ENCODE results near the gene CASTOR2. TPM values are rescaled to one million over a fixed set of nuclear protein-coding genes. Genes with fewer than 3 reads are reported as not detected.

Gene CASTOR2
- total and polyA plus RNA-seq, 10 of the 15 experiments (the other 5 are each of a cell fraction or from before 2014, with no cell fraction given) = 0.18 to 1.1 (median 0.44) TPM; not detected in 4

DNA sequence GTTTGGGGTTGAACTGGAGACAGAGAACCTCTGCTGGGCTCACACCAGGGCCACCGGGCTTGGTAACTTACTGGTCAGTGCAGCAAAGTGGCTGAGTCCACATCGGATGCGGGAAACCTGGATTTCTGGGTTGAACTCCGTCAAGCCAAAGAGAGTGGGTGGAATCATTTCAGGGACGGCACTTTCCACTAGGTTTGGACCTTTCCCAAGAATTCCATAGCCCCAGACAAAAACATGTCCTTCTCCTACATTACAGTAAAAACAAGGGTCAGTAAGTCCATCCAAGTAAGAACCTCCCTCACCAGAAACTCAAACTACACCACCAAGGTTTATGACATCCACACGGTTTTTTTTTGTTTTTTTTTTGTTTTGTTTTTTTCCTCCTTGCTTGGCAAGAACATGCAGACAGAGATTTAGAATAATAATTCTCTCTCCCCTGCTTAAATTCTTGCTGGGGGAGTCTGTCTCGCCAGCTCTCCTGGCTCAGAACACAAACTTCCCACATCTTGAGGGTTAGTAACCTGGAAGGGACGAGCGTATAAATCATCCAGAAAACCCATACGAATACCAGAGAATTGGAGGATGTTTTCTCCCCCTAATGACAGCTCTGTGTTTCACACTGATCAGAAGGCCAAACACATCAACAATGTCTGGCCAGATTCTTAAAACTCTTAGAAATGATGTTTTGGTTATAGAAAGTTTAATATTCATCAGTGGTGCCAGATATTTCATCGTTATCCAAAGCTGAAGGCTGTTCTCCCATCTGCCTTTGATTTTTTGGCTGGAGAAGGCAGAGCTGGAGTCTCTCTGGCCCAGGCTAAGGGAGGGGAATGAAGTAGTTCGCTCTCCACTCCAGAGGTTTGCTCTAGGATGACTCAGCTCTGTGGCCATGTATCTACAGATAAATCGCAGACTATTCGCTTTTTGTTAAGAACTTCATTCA, 91.6 kb downstream of the CASTOR2 start (continued):
- TF ChIP-seq BCL3 (IDR thresholded peaks at IDR 0.05; ENCODE audit: borderline replicate concordance, insufficient read depth, low read depth, low read length, poor library complexity, severe bottlenecking) = no peak
- TF ChIP-seq KDM1A (IDR thresholded peaks at IDR 0.05; ENCODE audit: borderline replicate concordance) = no peak
- TF ChIP-seq SREBF1 (IDR thresholded peaks at IDR 0.05; ENCODE audit: low read length) = no peak
- no peak for TF ChIP-seq DPF2 (IDR thresholded peaks at IDR 0.05)

DNA sequence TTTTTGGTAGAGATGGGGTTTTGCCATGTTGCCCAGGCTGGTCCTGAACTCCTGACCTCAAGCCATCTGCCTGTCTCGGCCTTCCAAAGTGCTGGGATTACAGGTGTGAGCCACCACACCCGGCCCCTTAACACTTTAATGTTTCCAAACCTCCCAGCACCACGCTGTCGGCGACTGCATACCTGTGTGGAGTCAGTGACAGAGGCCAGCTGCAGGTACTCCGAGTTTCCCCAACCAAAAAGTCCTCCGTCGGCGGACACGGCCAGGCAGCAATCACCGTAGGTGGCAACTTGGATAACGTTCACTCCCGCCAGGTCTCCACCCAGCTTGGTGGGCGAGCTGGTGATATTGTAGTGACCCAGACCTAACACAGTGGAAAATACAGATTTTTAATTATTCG, 93.9 kb downstream of the CASTOR2 start:
- DNase-seq (ENCODE audit: low read depth, low spot score) (no peak), ATAC-seq (no peak), FAIRE-seq (no peak)
- H3K36me3 ChIP-seq (ENCODE audit: control insufficient read depth in 2 of 2, insufficient read depth in 2 of 2, low read length in 1 of 2) = peaks cover 10 to 31% of the 10 kb centered on the region in 2 experiments
- intact Hi-C loops (cut with micrococcal nuclease; ENCODE audit: unreplicated experiment) (no loop called here), in situ Hi-C loops (cut with MboI) (loop anchor here (25.0 kb wide), 2 partner anchors 704 to 979 kb away; partner anchors contain the start of genes CCL26, MDH2 and STYXL1)
- ChIA-PET CTCF (no interaction called here), RAD21 (ENCODE audit: unreplicated experiment) (no interaction called here), SMC1A (ENCODE audit: uncharacterized antibody, unreplicated experiment) (no interaction called here), POLR2A (no interaction called here)
- TF ChIP-seq POLR2A (IDR thresholded peaks at IDR 0.05; ENCODE audit: low read depth, low read length) (no peak), BHLHE40 (IDR thresholded peaks at IDR 0.05; ENCODE audit: borderline replicate concordance in 1 of 2, low read depth in 2 of 2, low read length in 1 of 2) (no peak), CHD2 (IDR thresholded peaks at IDR 0.05; ENCODE audit: borderline replicate concordance, low read depth, low read length) (no peak), ZNF274 (IDR thresholded peaks at IDR 0.05; ENCODE audit: insufficient read depth, insufficient read length) (no peak)
- no TSS peak for BruUV-seq (replicated peaks)
- WGBS (ENCODE audit: insufficient coverage, insufficient replicate concordance, low lambda C conversion rate, missing lambda C conversion rate) = 96% methylated on average over 15 of the region's 15 CpGs
- no peaks in the 10 kb centered on the region for H3K79me2 ChIP-seq (ENCODE audit: control insufficient read depth, insufficient read depth, low read length)
- no peaks in the 10 kb centered on the region for H3K9me3 ChIP-seq (replicated peaks; ENCODE audit: control insufficient read depth, insufficient read depth, low read length)
- no peak overlapping the region for H3K4me2 ChIP-seq (ENCODE audit: control insufficient read depth, insufficient read depth)
- H3K4me3 ChIP-seq = no peak overlapping the region
- H3K27me3 ChIP-seq (replicated peaks in 1 of 2; ENCODE audit: control insufficient read depth in 2 of 2, insufficient read depth in 2 of 2, low read length in 1 of 2) = no peaks in the 10 kb centered on the region
- no peaks in the 10 kb centered on the region for H4K20me1 ChIP-seq (ENCODE audit: control insufficient read depth, insufficient read depth)
- no peak overlapping the region for H3K9ac ChIP-seq (ENCODE audit: control insufficient read depth, insufficient read depth, low read length)
- no peak overlapping the region for H3K27ac ChIP-seq (ENCODE audit: control insufficient read depth, insufficient read depth)
- no peaks in the 10 kb centered on the region for H3K4me1 ChIP-seq (ENCODE audit: control insufficient read depth, insufficient read depth, low read length)
- H2AFZ ChIP-seq (ENCODE audit: control insufficient read depth, low read depth, low read length) = no peak overlapping the region

Data from GM12878 (cell line).